Upper lobe of left lung (tissue), 4 donors: ENCODE data around the gene YY2.

Experiments used
- CTCF ChIP-seq, 6 experiments: fragments of 450-650 bp in 4 of 6; fragments of 200-600 bp in 2 of 6; sonication (generic) in 2 of 6; IDR thresholded peaks; one replicate each; pipeline ENCODE4 v1.5.1; 2016 to 2019; ENCODE audit warnings: antibody characterized with exemption in 6 of 6
- EP300 ChIP-seq, 4 donors: sonication (generic); formaldehyde crosslinking; IDR thresholded peaks; one replicate each; pipeline ENCODE4 v1.5.1; 2017; ENCODE audit warnings: antibody characterized with exemption in 4 of 4, control low read depth in 2 of 4
- POLR2A ChIP-seq, 4 donors: fragments of 450-650 bp; IDR thresholded peaks; one replicate each; pipeline ENCODE4 v1.5.1; 2016 to 2017; ENCODE audit warnings: antibody characterized with exemption in 4 of 4, mild to moderate bottlenecking in 2 of 4
- POLR2AphosphoS5 ChIP-seq, 2 donors: sonication (generic); formaldehyde crosslinking; IDR thresholded peaks; one replicate each; pipeline ENCODE4 v1.5.1; 2017; ENCODE audit warnings: antibody characterized with exemption in 2 of 2

GRCh38 chrX:21831496-21831895 lies 24.3 kb upstream of the YY2 start:
- no peak for TF ChIP-seq CTCF (IDR thresholded peaks at IDR 0.05)
- TF ChIP-seq POLR2AphosphoS5 (IDR thresholded peaks at IDR 0.05), result no peak
- TF ChIP-seq POLR2A (IDR thresholded peaks at IDR 0.05), result no peak
- TF ChIP-seq EP300 (IDR thresholded peaks at IDR 0.05), result no peak
